Inflammatory macrophage treated with lipopolysaccharide for 1 hour (primary cell): ENCODE measurements around the gene CYP11A1.

Source experiments
- DNase-seq, 2 donors: peaks; one replicate each; pipeline ENCODE4 v3.0.0-alpha.2; 2020 to 2022

The CYP11A1 gene

GRCh38 chr15:74343797-74344127 is 23.7 kb downstream of the CYP11A1 start:
- no peak for DNase-seq

DNA sequence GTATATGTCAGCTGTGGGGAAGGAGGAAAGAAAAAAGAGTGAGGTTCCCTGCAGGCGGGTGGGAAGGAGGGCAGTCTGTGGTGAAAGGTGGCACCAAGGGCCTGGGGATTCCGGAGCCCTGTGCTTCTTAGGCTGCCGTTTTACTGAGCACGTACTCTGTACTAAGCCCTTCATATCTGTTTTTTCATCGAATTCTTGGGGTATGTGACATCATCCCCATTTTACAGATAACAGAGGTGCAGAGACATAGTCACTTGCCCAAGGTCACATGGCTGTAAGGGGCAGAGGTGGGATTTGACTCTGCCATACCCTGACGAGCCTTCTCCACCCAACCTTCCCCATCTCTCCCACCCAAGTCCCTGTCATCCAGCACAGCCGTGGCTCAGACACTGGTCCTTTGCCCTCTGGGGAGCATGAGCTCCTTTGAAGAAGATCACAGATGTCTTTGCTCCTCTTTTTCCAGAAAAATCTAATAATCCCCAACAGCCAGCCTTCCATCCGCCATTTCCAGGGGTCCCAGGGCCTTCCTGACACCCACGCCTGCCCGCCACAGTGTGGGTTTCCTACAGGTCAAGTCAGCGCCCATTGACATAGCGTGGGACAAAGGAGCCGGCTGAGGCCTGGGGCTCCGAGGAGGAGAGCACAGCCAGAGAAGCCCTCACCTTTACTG is 24.2 kb downstream of the CYP11A1 start:
- DNase-seq: no peak

DNA sequence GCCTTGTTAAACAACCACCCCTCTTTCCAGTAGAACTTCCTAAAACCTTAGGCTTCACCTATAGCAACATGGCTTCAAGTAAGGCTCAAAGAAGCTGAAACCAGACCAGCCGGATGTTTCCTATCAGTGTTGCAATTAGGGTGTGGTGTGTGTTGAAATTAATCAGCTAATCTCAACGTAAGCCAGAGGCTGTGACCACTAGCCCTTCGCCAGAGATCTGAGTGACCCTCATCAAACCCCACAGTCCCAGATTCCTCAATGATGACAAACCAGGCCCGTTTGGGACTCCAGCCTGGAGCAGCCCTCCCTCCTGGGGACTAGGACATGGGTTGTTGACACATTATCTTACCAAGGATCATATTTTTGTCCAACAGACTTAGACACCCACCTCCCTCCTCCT is 27.3 kb downstream of the CYP11A1 start:
- peak in 1 of 2 donors; percentile 5 for DNase-seq

GRCh38 chr15:74339371-74339770 is 28.1 kb downstream of the CYP11A1 start:
- no peak for DNase-seq

- DNase-seq: no peak
These were observed 28.8 kb downstream of the CYP11A1 start for GRCh38 chr15:74338676-74339075.

GRCh38 chr15:74337607-74338211 is 29.7 kb downstream of the CYP11A1 start:
- DNase-seq: no peak

DNA sequence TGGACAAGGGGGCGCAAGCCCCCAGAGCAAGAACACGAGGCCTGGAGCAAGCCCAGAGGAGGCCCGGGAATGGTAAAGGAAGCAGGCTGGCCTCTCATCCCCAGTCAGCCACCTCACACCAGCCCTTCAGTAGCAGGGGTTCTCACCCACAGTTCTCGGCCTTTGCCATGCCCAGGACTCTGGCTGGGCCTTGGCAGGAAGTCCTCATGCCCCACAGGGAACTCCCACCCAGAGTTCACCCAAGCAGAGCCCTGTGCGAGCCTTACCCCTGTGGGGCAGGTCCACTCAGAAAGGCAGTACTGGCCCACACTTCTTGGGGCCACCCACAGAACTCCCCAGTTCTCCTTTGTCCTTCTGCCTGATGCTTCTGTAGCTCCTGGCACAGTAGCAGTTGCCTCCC is 30.3 kb downstream of the CYP11A1 start:
- no peak for DNase-seq

GRCh38 chr15:74336061-74337005 is 31.1 kb downstream of the CYP11A1 start:
- DNase-seq: no peak

DNA sequence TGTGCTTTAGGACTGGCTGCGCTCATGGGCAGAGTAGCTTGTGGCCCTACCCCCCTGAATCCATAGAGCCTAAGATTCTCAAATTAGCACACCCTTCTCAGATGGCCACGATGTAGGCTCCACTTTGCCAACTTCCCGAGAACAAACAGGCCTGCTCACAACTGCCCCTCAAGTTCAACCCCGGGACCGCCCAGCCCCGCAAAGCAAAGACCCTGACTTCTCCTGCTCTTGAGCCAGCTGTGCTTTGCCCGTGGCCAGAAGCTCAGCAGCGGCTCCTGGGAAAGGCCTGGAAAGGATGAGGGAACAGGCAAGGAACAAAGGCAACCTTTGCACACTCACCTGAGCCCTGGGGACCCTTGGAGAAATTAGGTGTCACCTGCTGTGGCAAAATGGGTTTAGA is 32.0 kb downstream of the CYP11A1 start:
- no peak for DNase-seq

- DNase-seq: no peak
These were observed 33.3 kb downstream of the CYP11A1 start for GRCh38 chr15:74334127-74334526.

DNA sequence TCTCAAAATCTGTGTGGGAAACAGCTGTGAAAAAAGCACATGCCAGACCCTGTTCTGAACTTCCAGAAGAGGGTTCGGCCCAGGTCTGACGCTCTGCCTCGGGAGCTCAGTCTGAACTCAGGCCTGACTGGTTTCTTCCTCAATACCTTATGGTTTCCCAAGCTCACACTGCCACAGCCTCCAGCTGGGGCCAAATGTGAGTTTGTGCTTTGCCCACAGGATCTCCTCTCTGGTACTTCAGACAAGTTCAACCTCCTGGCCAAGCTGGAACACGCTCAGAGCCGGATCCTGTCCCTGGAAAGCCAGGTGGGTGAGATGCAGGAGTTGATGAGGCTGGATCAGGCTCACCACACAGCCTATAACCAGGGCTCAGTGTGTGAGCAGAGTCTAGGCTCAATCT is 33.8 kb downstream of the CYP11A1 start:
- DNase-seq: no peak

DNA sequence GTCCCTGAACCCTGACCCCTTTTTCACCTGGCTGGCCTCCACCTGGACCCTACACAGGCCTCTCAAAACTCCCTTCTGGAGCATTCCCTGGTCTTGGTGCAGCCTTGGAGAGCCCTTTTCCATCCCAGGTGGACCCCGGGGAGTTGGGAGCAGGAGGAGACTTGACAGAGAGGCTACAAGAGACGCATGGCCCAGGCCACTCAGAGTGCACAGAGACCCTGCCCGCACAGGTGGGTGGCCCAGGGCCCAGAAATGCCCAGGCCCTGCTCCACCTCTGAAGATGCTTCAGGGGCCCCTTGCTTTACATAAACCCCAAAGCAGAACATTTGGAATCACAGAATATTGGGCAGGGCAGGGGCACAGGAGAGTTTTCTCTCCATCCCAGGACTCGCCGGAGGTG is 34.4 kb downstream of the CYP11A1 start:
- no peak for DNase-seq

DNA sequence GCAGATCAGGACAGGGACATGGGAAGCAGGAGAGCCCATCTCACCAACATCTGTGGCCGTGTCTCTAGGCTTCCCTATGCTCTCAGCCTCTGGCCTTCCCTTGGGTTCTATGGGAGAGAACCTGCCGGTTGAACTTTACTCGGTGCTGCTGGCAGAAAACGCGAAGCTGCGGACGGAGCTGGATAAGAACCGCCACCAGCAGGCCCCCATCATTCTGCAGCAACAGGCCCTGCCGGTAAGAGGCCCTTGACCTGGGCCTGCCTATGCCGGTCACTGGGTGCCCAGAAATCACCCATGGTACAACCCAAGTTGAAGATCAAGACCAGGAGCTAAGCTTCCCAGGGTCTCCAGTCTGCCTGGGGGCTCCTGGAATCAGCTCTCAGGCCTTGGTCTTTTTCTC is 34.8 kb downstream of the CYP11A1 start:
- DNase-seq: no peak

GRCh38 chr15:74332011-74332410 is 35.4 kb downstream of the CYP11A1 start:
- no peak for DNase-seq

GRCh38 chr15:74330861-74331408 is 36.5 kb downstream of the CYP11A1 start:
- DNase-seq: no peak

- DNase-seq: no peak
These were observed 39.0 kb downstream of the CYP11A1 start for GRCh38 chr15:74328331-74329056.

DNA sequence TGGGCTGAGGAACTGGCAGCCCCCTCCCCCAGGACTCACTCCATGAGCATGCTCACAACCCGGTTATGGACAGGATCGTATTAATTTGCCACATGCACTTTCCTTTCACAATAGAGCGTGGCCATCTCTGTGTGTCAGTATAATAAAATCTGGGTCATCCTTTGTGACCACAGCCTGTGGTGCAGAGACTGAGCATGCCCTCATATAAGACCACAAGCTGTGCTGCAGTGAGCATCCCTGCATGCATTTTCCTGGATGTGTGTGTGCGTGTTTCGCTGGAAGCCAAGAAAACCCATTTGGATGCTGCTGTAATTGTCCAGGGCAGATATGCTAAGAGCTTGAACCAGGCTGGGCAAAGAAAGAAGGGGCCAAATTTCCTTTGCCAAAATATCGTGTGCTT is 39.7 kb downstream of the CYP11A1 start:
- DNase-seq: no peak

- DNase-seq: no peak
These were observed 40.7 kb downstream of the CYP11A1 start for GRCh38 chr15:74326746-74327145.

GRCh38 chr15:74324714-74325113 is 42.7 kb downstream of the CYP11A1 start:
- DNase-seq: no peak

- peak; percentile 22 to 53 for DNase-seq
These were observed 44.8 kb downstream of the CYP11A1 start for GRCh38 chr15:74322558-74323180.

- peak in 1 of 2 donors; percentile 39 for DNase-seq
These were observed 46.8 kb downstream of the CYP11A1 start for GRCh38 chr15:74320352-74321247.
